Lower leg skin (tissue), 3 donors: ENCODE results near the gene ATP1B2.

Source experiments
- CTCF ChIP-seq, 3 donors: fragments of 450-650 bp; IDR thresholded peaks; one replicate each; pipeline ENCODE4 v1.5.1; 2016; ENCODE audit warnings: antibody characterized with exemption in 3 of 3, mild to moderate bottlenecking in 3 of 3, moderate library complexity in 2 of 3
- POLR2A ChIP-seq, 2 donors: fragments of 450-650 bp; IDR thresholded peaks; one replicate each; pipeline ENCODE4 v1.6.1; 2016 to 2017; ENCODE audit warnings: antibody characterized with exemption in 2 of 2, mild to moderate bottlenecking in 1 of 2, moderate library complexity in 1 of 2

- TF ChIP-seq POLR2A (IDR thresholded peaks at IDR 0.05) (no peak), CTCF (IDR thresholded peaks at IDR 0.05) (no peak)
Observed at GRCh38 chr17:7620835-7621234, 29.9 kb upstream of the ATP1B2 start.
